Loucy (cell line): ENCODE measurements around the gene HAP1.

Experiments used
- H2AFZ ChIP-seq: fragments of 200-600 bp; sonication (generic); 2 replicates; pipeline ENCODE4 v1.6.0; 2016; ENCODE audit warnings: antibody characterized with exemption, mild to moderate bottlenecking, low read length, moderate library complexity
- H3F3A ChIP-seq: fragments of 200-600 bp; 2 replicates; pipeline ENCODE4 v1.6.0; 2016; ENCODE audit warnings: antibody characterized with exemption, low read depth, mild to moderate bottlenecking
- H3K27me3 ChIP-seq: fragments of 200-600 bp; sonication (generic); 2 replicates; pipeline ENCODE4 v1.6.1; 2014; ENCODE audit warnings: low read length, mild to moderate bottlenecking; ENCODE audit not compliant: insufficient read depth, poor library complexity, severe bottlenecking
- H3K36me3 ChIP-seq: fragments of 200-600 bp; sonication (generic); 2 replicates; pipeline ENCODE4 v1.6.1; 2016; ENCODE audit warnings: low read length; ENCODE audit not compliant: insufficient read depth
- H3K4me1 ChIP-seq: fragments of 200-600 bp; sonication (generic); 2 replicates; pipeline ENCODE4 v1.5.1; 2014; ENCODE audit warnings: low read length, mild to moderate bottlenecking; ENCODE audit not compliant: insufficient read depth, poor library complexity, severe bottlenecking
- H3K4me2 ChIP-seq: fragments of 200-600 bp; sonication (generic); 2 replicates; pipeline ENCODE4 v1.6.0; 2014; ENCODE audit warnings: antibody characterized with exemption, low read length, low read depth, mild to moderate bottlenecking; ENCODE audit not compliant: poor library complexity, severe bottlenecking
- H3K4me3 ChIP-seq: fragments of 200-600 bp; sonication (generic); 2 replicates; pipeline ENCODE4 v1.5.1; 2014; ENCODE audit warnings: low read length, mild to moderate bottlenecking, mixed read lengths; ENCODE audit not compliant: poor library complexity, severe bottlenecking
- H3K79me2 ChIP-seq: fragments of 200-600 bp; sonication (generic); 2 replicates; pipeline ENCODE4 v1.6.1; 2014; ENCODE audit warnings: low read length; ENCODE audit not compliant: insufficient read depth
- H3K9ac ChIP-seq: fragments of 200-600 bp; sonication (generic); 2 replicates; pipeline ENCODE4 v1.6.0; 2014; ENCODE audit warnings: mild to moderate bottlenecking, low read depth, low read length, moderate library complexity; ENCODE audit not compliant: poor library complexity, severe bottlenecking
- H3K9me2 ChIP-seq: fragments of 200-600 bp; sonication (generic); replicated peaks from 2 replicates; pipeline ENCODE4 v1.6.1; 2016; ENCODE audit warnings: low read depth, low read length, mixed read lengths
- H3K9me3 ChIP-seq: fragments of 200-600 bp; sonication (generic); 2 replicates; pipeline ENCODE4 v1.6.1; 2014; ENCODE audit warnings: mild to moderate bottlenecking, antibody characterized with exemption, low read length, low read depth; ENCODE audit not compliant: insufficient read depth
- H4K20me1 ChIP-seq: fragments of 200-600 bp; sonication (generic); 2 replicates; pipeline ENCODE4 v1.6.0; 2014; ENCODE audit warnings: antibody characterized with exemption, low read length, mild to moderate bottlenecking; ENCODE audit not compliant: insufficient read depth, poor library complexity, severe bottlenecking
- EZH2phosphoT487 ChIP-seq: fragments of 200-600 bp; IDR thresholded peaks from 2 replicates; pipeline ENCODE4 v1.6.1; 2018; ENCODE audit warnings: antibody characterized with exemption, mild to moderate bottlenecking, moderate library complexity, borderline replicate concordance
- TF ChIP-seq, protein P1 (sequence below): fragments of 200-600 bp; sonication (generic); conservative IDR thresholded peaks from 2 replicates; pipeline ENCODE4 v1.5.1; 2014; ENCODE audit warnings: mild to moderate bottlenecking, antibody characterized with exemption, low read length

HAP1 gene

DNA sequence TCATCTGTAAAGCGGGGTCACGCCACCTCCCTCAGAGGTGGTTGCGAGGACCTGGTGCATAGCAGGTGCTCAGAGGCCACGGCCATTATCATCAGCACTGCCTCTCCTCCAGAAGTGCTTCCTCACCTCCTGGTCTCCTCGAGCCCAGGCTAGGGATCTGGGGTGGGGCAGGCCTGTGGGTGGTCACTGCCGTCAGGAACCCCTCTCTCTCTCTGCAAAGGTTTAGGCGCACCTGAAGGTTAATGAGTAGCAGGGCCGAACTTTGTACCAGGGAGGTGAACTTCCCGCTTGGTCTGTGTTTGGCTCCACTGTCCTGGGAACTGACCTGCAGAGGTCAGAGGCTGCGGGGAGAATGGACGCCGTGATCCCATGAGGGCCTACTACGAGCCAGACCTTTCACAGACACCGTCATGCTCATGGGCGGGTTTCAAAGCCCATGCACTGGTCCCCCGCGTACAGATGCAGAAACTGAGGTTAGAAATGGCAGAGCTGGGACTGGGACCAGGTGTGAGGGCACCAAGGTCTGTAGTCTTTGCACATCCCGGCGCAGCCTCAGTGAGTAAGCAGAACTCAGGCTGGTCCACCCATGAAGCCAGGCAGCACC lies 38.2 kb upstream of the HAP1 start:
- peaks cover 59% of the 10 kb centered on the region; the same call in 1 of the 2 replicates for H3K36me3 ChIP-seq
- peaks cover 42% of the 10 kb centered on the region for H4K20me1 ChIP-seq
- no peak overlapping the region for H3K4me2 ChIP-seq
- no peak overlapping the region for H3K4me3 ChIP-seq
- TF ChIP-seq EZH2phosphoT487, result no peak
- TF ChIP-seq, protein P1, sequence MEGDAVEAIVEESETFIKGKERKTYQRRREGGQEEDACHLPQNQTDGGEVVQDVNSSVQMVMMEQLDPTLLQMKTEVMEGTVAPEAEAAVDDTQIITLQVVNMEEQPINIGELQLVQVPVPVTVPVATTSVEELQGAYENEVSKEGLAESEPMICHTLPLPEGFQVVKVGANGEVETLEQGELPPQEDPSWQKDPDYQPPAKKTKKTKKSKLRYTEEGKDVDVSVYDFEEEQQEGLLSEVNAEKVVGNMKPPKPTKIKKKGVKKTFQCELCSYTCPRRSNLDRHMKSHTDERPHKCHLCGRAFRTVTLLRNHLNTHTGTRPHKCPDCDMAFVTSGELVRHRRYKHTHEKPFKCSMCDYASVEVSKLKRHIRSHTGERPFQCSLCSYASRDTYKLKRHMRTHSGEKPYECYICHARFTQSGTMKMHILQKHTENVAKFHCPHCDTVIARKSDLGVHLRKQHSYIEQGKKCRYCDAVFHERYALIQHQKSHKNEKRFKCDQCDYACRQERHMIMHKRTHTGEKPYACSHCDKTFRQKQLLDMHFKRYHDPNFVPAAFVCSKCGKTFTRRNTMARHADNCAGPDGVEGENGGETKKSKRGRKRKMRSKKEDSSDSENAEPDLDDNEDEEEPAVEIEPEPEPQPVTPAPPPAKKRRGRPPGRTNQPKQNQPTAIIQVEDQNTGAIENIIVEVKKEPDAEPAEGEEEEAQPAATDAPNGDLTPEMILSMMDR, result no peak
- H3K9me3 ChIP-seq, result no peaks in the 10 kb centered on the region
- H3K9ac ChIP-seq, result no peak overlapping the region
- no peaks in the 10 kb centered on the region for H3K9me2 ChIP-seq
- H2AFZ ChIP-seq, result no peak overlapping the region
- peaks cover 49% of the 10 kb centered on the region for H3K79me2 ChIP-seq
- no peaks in the 10 kb centered on the region for H3K27me3 ChIP-seq
- H3F3A ChIP-seq, result no peaks in the 10 kb centered on the region
- H3K4me1 ChIP-seq, result no peaks in the 10 kb centered on the region

DNA sequence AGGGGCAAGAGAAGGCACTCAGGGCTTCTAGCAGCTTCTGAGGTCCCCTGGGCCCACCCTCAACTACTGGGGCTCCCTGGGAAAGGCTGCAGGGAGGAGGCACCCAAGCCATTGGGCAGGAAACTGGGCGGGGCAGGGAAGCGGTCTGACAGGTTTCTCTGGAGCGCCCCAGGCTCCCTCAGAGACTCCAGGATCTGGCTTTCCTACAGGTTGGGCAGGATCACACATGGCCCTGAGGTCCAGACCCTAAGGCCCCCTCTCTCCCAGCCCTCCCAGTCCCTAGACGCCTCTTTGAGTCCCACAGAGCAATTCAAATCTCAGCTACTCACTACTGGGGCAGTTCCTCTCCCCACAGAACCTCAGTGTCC lies 37.8 kb upstream of the HAP1 start:
- H3K79me2 ChIP-seq, result peaks cover 44% of the 10 kb centered on the region
- no peak overlapping the region for H3K9ac ChIP-seq
- H3F3A ChIP-seq, result no peaks in the 10 kb centered on the region
- H3K36me3 ChIP-seq, result peaks cover 59% of the 10 kb centered on the region; the same call in 1 of the 2 replicates
- H4K20me1 ChIP-seq, result peaks cover 38% of the 10 kb centered on the region
- no peaks in the 10 kb centered on the region for H3K9me2 ChIP-seq
- H3K4me3 ChIP-seq, result no peak overlapping the region
- H3K27me3 ChIP-seq, result no peaks in the 10 kb centered on the region
- no peaks in the 10 kb centered on the region for H3K9me3 ChIP-seq
- TF ChIP-seq, protein P1, result no peak
- H3K4me2 ChIP-seq, result no peak overlapping the region
- no peak overlapping the region for H2AFZ ChIP-seq
- H3K4me1 ChIP-seq, result no peaks in the 10 kb centered on the region

DNA sequence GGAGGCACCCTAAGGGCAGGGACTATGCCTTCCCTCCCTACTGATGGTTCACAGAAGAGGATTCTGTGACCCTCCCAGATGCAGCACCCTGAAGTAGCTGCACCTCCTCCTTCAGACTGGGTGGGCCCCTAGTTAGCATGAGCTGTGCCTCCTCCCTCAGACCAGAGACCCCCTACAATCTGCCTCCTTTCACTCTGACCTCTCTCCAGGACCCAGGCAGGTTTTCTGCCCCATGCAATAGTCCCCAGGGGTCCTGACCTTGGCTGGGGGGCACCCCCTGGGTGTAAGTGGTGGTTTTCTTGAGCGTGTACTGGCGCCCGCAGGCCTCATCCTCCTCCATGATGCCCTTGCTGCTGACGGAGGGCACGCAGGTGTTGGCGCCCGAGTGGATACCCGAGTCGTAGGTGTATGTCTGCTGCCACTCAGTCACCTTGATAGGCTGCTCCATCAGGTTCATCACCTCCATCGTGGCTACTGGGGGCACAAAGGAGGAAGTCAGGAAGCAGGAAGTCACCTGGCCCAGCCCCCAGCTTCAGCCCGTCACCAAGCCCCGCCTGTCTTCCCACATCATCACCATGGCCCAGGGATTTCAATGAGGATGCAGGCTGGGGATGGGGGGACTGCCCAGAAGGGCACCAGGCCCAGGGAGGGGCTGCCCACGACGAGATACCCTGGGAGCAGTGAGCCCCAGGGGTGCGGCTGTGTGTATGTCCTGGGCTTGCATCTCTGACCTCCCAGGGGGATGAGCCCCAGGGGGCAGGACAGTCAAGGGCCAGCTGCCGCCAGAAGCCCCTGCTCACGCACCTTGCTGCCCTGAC lies 37.2 kb upstream of the HAP1 start:
- no peaks in the 10 kb centered on the region for H3F3A ChIP-seq
- H3K27me3 ChIP-seq, result no peaks in the 10 kb centered on the region
- TF ChIP-seq, protein P1, result no peak
- no peak for TF ChIP-seq EZH2phosphoT487
- peaks cover 41% of the 10 kb centered on the region for H3K79me2 ChIP-seq
- H3K4me3 ChIP-seq, result no peak overlapping the region
- no peaks in the 10 kb centered on the region for H3K9me3 ChIP-seq
- H3K9me2 ChIP-seq, result no peaks in the 10 kb centered on the region
- no peak overlapping the region for H3K4me2 ChIP-seq
- H3K36me3 ChIP-seq, result peaks cover 61% of the 10 kb centered on the region; the same call in 1 of the 2 replicates
- peaks cover 38% of the 10 kb centered on the region for H4K20me1 ChIP-seq
- H2AFZ ChIP-seq, result no peak overlapping the region
- no peak overlapping the region for H3K9ac ChIP-seq
- H3K4me1 ChIP-seq, result no peaks in the 10 kb centered on the region
